GM12878 (cell line): ENCODE measurements around the gene TRIM40. TPM values are rescaled to one million over a fixed set of nuclear protein-coding genes. Genes with fewer than 3 reads are reported as not detected.
A peak's percentile ranks its signal among the peaks of the same experiment; 100 is the strongest.

Experiments
- ATAC-seq: fragments of 200-7000 bp; cut with Tn5 transposase; 3 replicates; pipeline ENCODE4 v1.9.1; 2020; ENCODE audit warnings: mild to moderate bottlenecking, moderate library complexity
- BruUV-seq: library from RNA; stranded (reverse); fragments of 400-500 nt; replicated peaks from 2 replicates; lab custom pipeline; 2021; lab: Mats Ljungman, UMichigan
- CTCF ChIA-PET: fragments of 300-600 bp; sonication (Branson Sonifier 250); formaldehyde crosslinking; extraction: SDS; loops from one replicate; lab custom pipeline; 2021; ENCODE audit warnings: inconsistent platforms; lab: Yijun Ruan, JAX
- POLR2A ChIA-PET: fragments of 350-600 bp; formaldehyde crosslinking; extraction: SDS; loops from one replicate; lab custom pipeline; 2021; ENCODE audit warnings: inconsistent platforms; lab: Charles Lee
- RAD21 ChIA-PET: fragments of 300-600 bp; sonication (Branson Sonifier 250); formaldehyde crosslinking; loops from one replicate; lab custom pipeline; 2023; ENCODE audit warnings: antibody characterized with exemption; ENCODE audit not compliant: unreplicated experiment; lab: Charles Lee
- SMC1A ChIA-PET: fragments of 300-600 bp; sonication (Branson Sonifier 250); formaldehyde crosslinking; loops from one replicate; lab custom pipeline; 2023; ENCODE audit not compliant: unreplicated experiment, uncharacterized antibody; lab: Charles Lee
- DNase-seq: peaks from one replicate; pipeline ENCODE4 v3.0.0-alpha.2; 2011; ENCODE audit warnings: low read depth, low spot score
- FAIRE-seq: peaks from 3 replicates; lab custom pipeline; 2011; peaks lifted over from hg19 to GRCh38; lab: Jason Lieb, UNC
- H2AFZ ChIP-seq: 2 replicates; pipeline ENCODE4 v1.6.0; 2011; ENCODE audit warnings: low read depth, low read length, control low read depth; ENCODE audit not compliant: control insufficient read depth
- H3K27ac ChIP-seq: 2 replicates; pipeline ENCODE4 v1.5.1; 2011; ENCODE audit warnings: control low read depth; ENCODE audit not compliant: control insufficient read depth, insufficient read depth
- H3K27me3 ChIP-seq, 2 experiments: replicated peaks in 1 of 2; 2 replicates each; pipeline versions ENCODE4 v1.6.0 to v1.6.1; 2011; ENCODE audit warnings: low read length in 1 of 2; ENCODE audit not compliant: control insufficient read depth in 2 of 2, insufficient read depth in 2 of 2
- H3K36me3 ChIP-seq, 2 experiments: 2 replicates each; pipeline ENCODE4 v1.5.1; 2011; ENCODE audit warnings: low read length in 1 of 2; ENCODE audit not compliant: control insufficient read depth in 2 of 2, insufficient read depth in 2 of 2
- H3K4me1 ChIP-seq: 2 replicates; pipeline ENCODE4 v1.6.1; 2011; ENCODE audit warnings: mild to moderate bottlenecking, low read length, moderate library complexity, mixed read lengths; ENCODE audit not compliant: control insufficient read depth, insufficient read depth
- H3K4me2 ChIP-seq: 2 replicates; pipeline ENCODE4 v1.6.0; 2011; ENCODE audit warnings: control low read depth; ENCODE audit not compliant: control insufficient read depth, insufficient read depth
- H3K4me3 ChIP-seq: fragments of 200-600 bp; sonication (generic); 2 replicates; pipeline ENCODE4 v1.5.1; 2016
- H3K79me2 ChIP-seq: 2 replicates; pipeline ENCODE4 v1.6.0; 2011; ENCODE audit warnings: low read length; ENCODE audit not compliant: control insufficient read depth, insufficient read depth
- H3K9ac ChIP-seq: 2 replicates; pipeline ENCODE4 v1.8.0; 2011; ENCODE audit warnings: low read length, control low read depth, mixed read lengths; ENCODE audit not compliant: control insufficient read depth, insufficient read depth
- H3K9me3 ChIP-seq: replicated peaks from 3 replicates; pipeline ENCODE4 v1.5.1; 2011; ENCODE audit warnings: mild to moderate bottlenecking, low read length; ENCODE audit not compliant: control insufficient read depth, insufficient read depth
- H4K20me1 ChIP-seq: 2 replicates; pipeline ENCODE4 v1.6.0; 2011; ENCODE audit not compliant: control insufficient read depth, insufficient read depth
- BRCA1 ChIP-seq: IDR thresholded peaks from 2 replicates; pipeline ENCODE4 v1.6.1; 2011; ENCODE audit warnings: low read depth, low read length, improper control_type of control experiment
- MYB ChIP-seq: fragments of 150-350 bp; IDR thresholded peaks from 2 replicates; pipeline ENCODE4 v1.6.1; 2014; ENCODE audit warnings: mild to moderate bottlenecking, low read depth, low read length, borderline replicate concordance
- MYC ChIP-seq: IDR thresholded peaks from 2 replicates; pipeline ENCODE4 v1.6.1; 2011; ENCODE audit warnings: mild to moderate bottlenecking, low read length, moderate library complexity, inconsistent platforms; ENCODE audit not compliant: insufficient read depth, insufficient replicate concordance, insufficient read length, severe bottlenecking
- RB1 ChIP-seq: fragments of 450-650 bp; formaldehyde crosslinking; IDR thresholded peaks from 2 replicates; pipeline ENCODE4 v1.6.1; 2017; ENCODE audit warnings: mild to moderate bottlenecking, borderline replicate concordance
- SP1 ChIP-seq: IDR thresholded peaks from one replicate; pipeline ENCODE4 v1.6.1; 2011; ENCODE audit warnings: low read depth, low read length
- TARDBP ChIP-seq: IDR thresholded peaks from 2 replicates; pipeline ENCODE4 v1.6.1; 2016; ENCODE audit warnings: borderline replicate concordance
- YY1 ChIP-seq: IDR thresholded peaks from 2 replicates; pipeline ENCODE4 v1.6.1; 2011; ENCODE audit warnings: low read depth, mild to moderate bottlenecking, low read length
- ZBTB33 ChIP-seq: fragments of 450-650 bp; IDR thresholded peaks from 2 replicates; pipeline ENCODE4 v1.6.1; 2017; ENCODE audit warnings: mild to moderate bottlenecking
- ZNF24 ChIP-seq: fragments of 450-650 bp; IDR thresholded peaks from 2 replicates; pipeline ENCODE4 v1.6.1; 2017; ENCODE audit warnings: antibody characterized with exemption, mild to moderate bottlenecking
- ZNF622 ChIP-seq: fragments of 450-650 bp; IDR thresholded peaks from 2 replicates; pipeline ENCODE4 v1.6.1; 2017; ENCODE audit warnings: mild to moderate bottlenecking, inconsistent platforms
- WGBS: methylation state at CpG from one replicate; pipeline ENCODE4 v1.1.6; 2016; ENCODE audit warnings: low lambda C conversion rate; ENCODE audit not compliant: insufficient replicate concordance, insufficient coverage; ENCODE audit errors: missing lambda C conversion rate; 5-methylcytosine and 5-hydroxymethylcytosine counted together
- in situ Hi-C: fragments of 300-500 bp; cut with MboI; formaldehyde crosslinking; loops from 9 replicates; pipeline ENCODE4 v1.14.3; 2018; ENCODE audit warnings: mixed read lengths
- intact Hi-C: fragments of 100-400 bp; cut with micrococcal nuclease; formaldehyde crosslinking; loops from one replicate; pipeline ENCODE4 v1.14.2; 2022; ENCODE audit not compliant: unreplicated experiment
- polyA plus RNA-seq, 11 experiments: library from polyadenylated mRNA; depleted of rRNA in 4 of 11; unstranded in 6 of 11; stranded (reverse) in 5 of 11; fragments of >200 nt; fragmentation: Nextera tagmentation in 4 of 11; fragmentation: Illumina TruSeq in 1 of 11; extraction: Ambion mirVana in 4 of 11; extraction: Trizol in 1 of 11; gene quantifications; 1 replicate in 1 of 11; 2 replicates in 10 of 11; pipeline versions ENCODE4 v1.2.1 to v1.2.3, GENCODE V29; 2011 to 2016; ENCODE audit warnings: inconsistent platforms in 2 of 11, missing spikeins in 2 of 11, low read depth in 1 of 11
- total RNA-seq, 4 experiments: library from RNA; depleted of rRNA in 3 of 4; stranded (reverse); fragments of >200 nt in 3 of 4; fragmentation: Illumina TruSeq in 1 of 4; extraction: Trizol in 1 of 4; gene quantifications; 2 replicates each; pipeline versions ENCODE4 v1.2.1 to v1.2.3, GENCODE V29; 2013 to 2021

The TRIM40 gene
- total and polyA plus RNA-seq, 10 of the 15 experiments (the other 5 are each of a cell fraction or from before 2014, with no cell fraction given), result not detected

DNA sequence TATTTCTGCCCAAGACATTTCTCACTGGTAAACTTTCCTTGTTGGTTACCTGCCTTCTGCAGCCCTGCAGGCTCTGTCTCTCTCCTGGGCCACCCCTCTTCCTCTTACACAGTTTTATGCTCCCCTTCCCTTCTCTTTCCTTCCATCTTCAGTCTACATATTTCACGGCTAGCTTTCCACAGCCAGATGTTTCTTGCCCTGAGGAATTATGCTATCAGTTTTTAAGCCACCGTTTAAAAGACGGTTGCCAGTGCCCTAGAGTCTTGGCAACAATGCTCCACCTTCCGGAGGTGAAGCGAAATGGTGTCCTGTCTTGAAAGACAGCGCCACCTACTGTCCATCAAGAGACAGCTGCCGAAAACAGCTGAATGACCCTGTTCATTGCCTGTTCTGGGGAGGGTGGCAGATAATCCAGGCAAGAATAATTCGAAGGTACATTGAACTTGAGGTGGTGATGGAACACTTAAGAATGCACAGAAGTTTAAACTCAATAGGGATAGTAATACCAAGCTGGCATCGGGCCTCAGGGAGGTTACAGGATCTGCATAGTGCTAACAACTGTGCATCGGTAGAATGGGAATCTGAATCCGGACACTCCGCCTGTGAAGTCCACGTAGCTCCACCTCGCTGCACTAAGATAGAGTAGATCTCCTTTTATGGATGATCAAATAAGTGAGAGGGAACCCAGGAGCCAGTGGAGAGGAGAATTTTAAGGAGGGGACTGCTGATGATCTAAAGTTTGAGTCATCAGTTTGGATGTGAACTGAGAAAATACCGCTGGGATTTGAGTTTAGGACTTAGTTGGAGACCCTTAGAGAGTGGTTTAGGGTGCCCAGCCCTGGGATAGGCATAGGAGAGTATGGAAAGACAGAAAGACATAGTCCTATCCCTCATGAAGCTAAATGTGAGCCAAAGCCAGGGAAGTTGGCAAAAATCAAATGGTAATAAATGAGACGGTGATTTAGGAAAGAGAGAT, 4.8 kb upstream of the TRIM40 start (continued):
- TF ChIP-seq ZBTB33 (no peak), RB1 (0 out of 2 replicates have a peak, but pooled peaks have one; percentile 54), ZNF24 (peak; percentile 82), ZNF622 (no peak), BRCA1 (no peak), SP1 (peak; percentile 16), TARDBP (no peak), YY1 (peak; percentile 82; the same call in 1 of the 2 replicates)

DNA sequence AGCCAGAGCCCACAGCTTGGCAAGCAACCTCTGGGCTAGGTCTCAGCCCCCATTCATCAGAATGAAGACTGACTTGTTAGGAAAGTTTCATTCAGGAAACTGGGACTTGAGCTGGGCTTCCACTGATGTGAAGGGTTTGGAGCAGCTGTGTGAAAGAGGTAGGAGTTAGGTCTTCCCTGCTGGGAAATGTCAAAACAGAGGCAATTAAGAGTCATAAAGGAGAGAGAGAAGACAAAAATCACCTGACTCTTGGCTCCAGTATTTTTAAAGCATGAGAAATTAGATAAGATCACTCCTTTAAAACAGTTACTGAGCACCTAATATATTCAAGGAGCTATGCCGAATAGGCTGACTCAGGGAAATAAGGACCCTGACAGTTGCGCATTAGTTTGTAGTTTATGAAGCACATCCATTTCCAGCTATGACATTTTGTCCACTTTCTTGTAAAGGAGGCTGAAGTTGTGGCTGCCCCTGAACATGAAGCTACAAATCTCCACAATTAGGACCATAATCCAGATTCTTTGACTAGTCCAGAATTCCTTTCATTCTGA, 3.9 kb upstream of the TRIM40 start:
- Histone ChIP-seq H3K9ac (no peak overlapping the region), H4K20me1 (no peaks in the 10 kb centered on the region), H3K79me2 (no peaks in the 10 kb centered on the region), H3K4me1 (peaks cover 7% of the 10 kb centered on the region)
- CTCF ChIA-PET, result interaction anchor here (1.0 to 8.5 kb wide), 20 partner anchors 10 to 284 kb away, joined by 4 to 561 read pairs (median 9); partner anchors contain the start of gene TRIM31
- WGBS, result 50% methylated on average over 2 of the region's 2 CpGs
- FAIRE-seq, result no peak
- no peak for DNase-seq
- in situ Hi-C loops, result no loop called here
- no TSS peak for BruUV-seq
- ATAC-seq, result no peak
- TF ChIP-seq MYC, result no peak
- no peak for TF ChIP-seq MYB
- TF ChIP-seq, all 136 proteins: peak for 0
- ChIA-PET SMC1A (interaction anchor here (0.9 to 18.7 kb wide), 12 partner anchors 8 to 90 kb away, joined by 3 to 647 read pairs (median 8); partner anchors contain the start of genes PPP1R11 and TRIM31), RAD21 (interaction anchor here (0.7 to 8.5 kb wide), 8 partner anchors 16 to 114 kb away, joined by 3 to 333 read pairs (median 6); partner anchors contain the start of genes PPP1R11 and TRIM31), POLR2A (interaction anchor here (0.6 to 4.2 kb wide), 4 partner anchors 8 to 140 kb away, joined by 3 to 41 read pairs (median 5); no protein-coding TSS in a partner anchor)
- H3K4me3 ChIP-seq, result no peak overlapping the region
- intact Hi-C loops, result loop anchor here (1.0 to 2.0 kb wide), 2 partner anchors 29 to 39 kb away; no protein-coding TSS in a partner anchor
- no peaks in the 10 kb centered on the region for H3K36me3 ChIP-seq
- no peak overlapping the region for H2AFZ ChIP-seq
- H3K27me3 ChIP-seq, result peaks cover 4 to 10% of the 10 kb centered on the region in 2 experiments
- H3K4me2 ChIP-seq, result no peak overlapping the region
- H3K27ac ChIP-seq, result no peak overlapping the region
- H3K9me3 ChIP-seq, result no peaks in the 10 kb centered on the region
